WTC11 (cell line): Measurements from ENCODE around the gene SHROOM2.

ENCODE experiments used
- CBFB ChIP-seq: sonication (generic); formaldehyde crosslinking; IDR thresholded peaks from 2 replicates; pipeline ENCODE4 v1.8.1; 2022; ENCODE audit warnings: mild to moderate bottlenecking, low read depth, missing genetic modification reagents
- CTCF ChIP-seq: fragments of 200-600 bp; IDR thresholded peaks from 2 replicates; pipeline ENCODE4 v1.8.0; 2022; ENCODE audit warnings: antibody characterized with exemption
- ESRRA ChIP-seq: sonication (generic); formaldehyde crosslinking; IDR thresholded peaks from 2 replicates; pipeline ENCODE4 v1.8.1; 2022; ENCODE audit warnings: mild to moderate bottlenecking, missing genetic modification reagents, borderline replicate concordance
- FOXP4 ChIP-seq: sonication (generic); formaldehyde crosslinking; IDR thresholded peaks from 2 replicates; pipeline ENCODE4 v1.8.0; 2022; ENCODE audit warnings: mild to moderate bottlenecking, missing genetic modification reagents
- NFE2L1 ChIP-seq: sonication (generic); formaldehyde crosslinking; IDR thresholded peaks from 2 replicates; pipeline ENCODE4 v1.8.1; 2023; ENCODE audit warnings: missing genetic modification reagents
- NR2C2 ChIP-seq: sonication (generic); formaldehyde crosslinking; IDR thresholded peaks from 2 replicates; pipeline ENCODE4 v1.8.0; 2022; ENCODE audit warnings: mild to moderate bottlenecking, missing genetic modification reagents
- SP1 ChIP-seq: sonication (generic); formaldehyde crosslinking; conservative IDR thresholded peaks from 2 replicates; pipeline ENCODE4 v1.8.1; 2022; ENCODE audit warnings: missing genetic modification reagents
- TCF7 ChIP-seq: sonication (generic); formaldehyde crosslinking; IDR thresholded peaks from 2 replicates; pipeline ENCODE4 v1.8.0; 2022; ENCODE audit warnings: mild to moderate bottlenecking, low read depth, missing genetic modification reagents, moderate library complexity
- ZNF317 ChIP-seq: sonication (generic); formaldehyde crosslinking; IDR thresholded peaks from 2 replicates; pipeline ENCODE4 v1.8.1; 2023; ENCODE audit warnings: low read depth, mild to moderate bottlenecking, moderate library complexity, missing genetic modification reagents, borderline replicate concordance
- ZSCAN18 ChIP-seq: fragments of 250-450 bp; sonication (Bioruptor Pico); IDR thresholded peaks from 2 replicates; pipeline ENCODE4 v2.1.2; 2022; ENCODE audit warnings: mild to moderate bottlenecking, moderate library complexity
- TF ChIP-seq, protein P1 (sequence below): sonication (generic); formaldehyde crosslinking; IDR thresholded peaks from 2 replicates; pipeline ENCODE4 v1.8.1; 2022; ENCODE audit warnings: mild to moderate bottlenecking, moderate library complexity, missing genetic modification reagents
- TF ChIP-seq, protein P2 (sequence below): sonication (generic); formaldehyde crosslinking; IDR thresholded peaks from 2 replicates; pipeline ENCODE4 v1.8.0; 2022; ENCODE audit warnings: mild to moderate bottlenecking, missing genetic modification reagents
- TF ChIP-seq, protein P3 (sequence below): sonication (generic); formaldehyde crosslinking; IDR thresholded peaks from 2 replicates; pipeline ENCODE4 v1.8.1; 2023; ENCODE audit warnings: mild to moderate bottlenecking, missing genetic modification reagents, moderate library complexity

DNA sequence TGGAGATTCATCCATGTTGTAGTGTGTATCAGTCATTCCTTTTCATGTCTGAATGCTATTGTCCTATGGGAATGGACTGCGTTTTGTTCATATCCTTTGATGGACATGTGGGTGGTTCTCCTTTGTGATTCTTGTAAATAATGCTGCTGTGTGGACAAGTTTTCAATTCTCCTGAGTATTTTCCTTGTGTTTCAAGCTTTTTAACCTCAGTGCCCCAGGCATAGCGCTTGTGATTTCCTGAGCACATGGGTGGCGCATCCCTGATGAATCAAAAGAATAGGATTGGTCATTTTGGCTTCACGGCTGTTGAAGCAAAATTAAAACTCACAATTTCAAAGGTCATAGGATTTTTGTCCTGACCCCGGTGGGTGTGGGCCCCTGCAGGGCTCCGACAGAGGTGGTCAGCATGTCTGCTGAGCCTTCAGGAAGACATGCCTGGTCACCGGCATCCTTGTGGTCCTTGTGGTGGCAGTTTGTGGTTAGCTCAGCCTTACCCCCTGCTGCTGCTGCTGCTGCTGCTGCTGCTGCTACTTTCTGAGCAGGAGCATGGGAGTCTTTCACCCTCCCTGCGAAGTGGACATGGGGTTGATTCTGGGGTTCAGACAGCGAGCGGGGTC, 30.0 kb downstream of the SHROOM2 start:
- TF ChIP-seq, protein P1, sequence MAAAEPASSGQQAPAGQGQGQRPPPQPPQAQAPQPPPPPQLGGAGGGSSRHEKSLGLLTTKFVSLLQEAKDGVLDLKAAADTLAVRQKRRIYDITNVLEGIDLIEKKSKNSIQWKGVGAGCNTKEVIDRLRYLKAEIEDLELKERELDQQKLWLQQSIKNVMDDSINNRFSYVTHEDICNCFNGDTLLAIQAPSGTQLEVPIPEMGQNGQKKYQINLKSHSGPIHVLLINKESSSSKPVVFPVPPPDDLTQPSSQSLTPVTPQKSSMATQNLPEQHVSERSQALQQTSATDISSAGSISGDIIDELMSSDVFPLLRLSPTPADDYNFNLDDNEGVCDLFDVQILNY, result no peak
- no peak for TF ChIP-seq ZNF317
- no peak for TF ChIP-seq CBFB
- no peak for TF ChIP-seq TCF7
- no peak for TF ChIP-seq FOXP4
- TF ChIP-seq, protein P2, sequence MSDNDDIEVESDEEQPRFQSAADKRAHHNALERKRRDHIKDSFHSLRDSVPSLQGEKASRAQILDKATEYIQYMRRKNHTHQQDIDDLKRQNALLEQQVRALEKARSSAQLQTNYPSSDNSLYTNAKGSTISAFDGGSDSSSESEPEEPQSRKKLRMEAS (CRISPR knock-in tag), result no peak
- no peak for TF ChIP-seq CTCF
- no peak for TF ChIP-seq NFE2L1 (CRISPR knock-in tag)
- TF ChIP-seq ESRRA, result no peak
- TF ChIP-seq, protein P3, sequence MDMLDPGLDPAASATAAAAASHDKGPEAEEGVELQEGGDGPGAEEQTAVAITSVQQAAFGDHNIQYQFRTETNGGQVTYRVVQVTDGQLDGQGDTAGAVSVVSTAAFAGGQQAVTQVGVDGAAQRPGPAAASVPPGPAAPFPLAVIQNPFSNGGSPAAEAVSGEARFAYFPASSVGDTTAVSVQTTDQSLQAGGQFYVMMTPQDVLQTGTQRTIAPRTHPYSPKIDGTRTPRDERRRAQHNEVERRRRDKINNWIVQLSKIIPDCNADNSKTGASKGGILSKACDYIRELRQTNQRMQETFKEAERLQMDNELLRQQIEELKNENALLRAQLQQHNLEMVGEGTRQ, result no peak
- no peak for TF ChIP-seq ZSCAN18 (CRISPR knock-in tag)
- TF ChIP-seq SP1 (CRISPR knock-in tag), result no peak
- TF ChIP-seq NR2C2 (CRISPR knock-in tag), result no peak
